GM21423 (cell line): ENCODE measurements around the gene C1orf21.
A peak's percentile ranks its signal among the peaks of the same experiment; 100 is the strongest.

Experiments
- ATAC-seq: cut with Tn5 transposase; IDR thresholded peaks from one replicate; pipeline ENCODE4 v1.9.1; 2021; ENCODE audit warnings: mild to moderate bottlenecking, moderate library complexity; ENCODE audit not compliant: unreplicated experiment

The C1orf21 gene

GRCh38 chr1:184480736-184481135 is 93.9 kb downstream of the C1orf21 start:
- ATAC-seq = no peak

- no peak for ATAC-seq
These were observed 95.3 kb downstream of the C1orf21 start for GRCh38 chr1:184482136-184482535.

- no peak for ATAC-seq
These were observed 96.4 kb downstream of the C1orf21 start for GRCh38 chr1:184483101-184483683.

- no peak for ATAC-seq
These were observed 99.2 kb downstream of the C1orf21 start for GRCh38 chr1:184485751-184486723.

DNA sequence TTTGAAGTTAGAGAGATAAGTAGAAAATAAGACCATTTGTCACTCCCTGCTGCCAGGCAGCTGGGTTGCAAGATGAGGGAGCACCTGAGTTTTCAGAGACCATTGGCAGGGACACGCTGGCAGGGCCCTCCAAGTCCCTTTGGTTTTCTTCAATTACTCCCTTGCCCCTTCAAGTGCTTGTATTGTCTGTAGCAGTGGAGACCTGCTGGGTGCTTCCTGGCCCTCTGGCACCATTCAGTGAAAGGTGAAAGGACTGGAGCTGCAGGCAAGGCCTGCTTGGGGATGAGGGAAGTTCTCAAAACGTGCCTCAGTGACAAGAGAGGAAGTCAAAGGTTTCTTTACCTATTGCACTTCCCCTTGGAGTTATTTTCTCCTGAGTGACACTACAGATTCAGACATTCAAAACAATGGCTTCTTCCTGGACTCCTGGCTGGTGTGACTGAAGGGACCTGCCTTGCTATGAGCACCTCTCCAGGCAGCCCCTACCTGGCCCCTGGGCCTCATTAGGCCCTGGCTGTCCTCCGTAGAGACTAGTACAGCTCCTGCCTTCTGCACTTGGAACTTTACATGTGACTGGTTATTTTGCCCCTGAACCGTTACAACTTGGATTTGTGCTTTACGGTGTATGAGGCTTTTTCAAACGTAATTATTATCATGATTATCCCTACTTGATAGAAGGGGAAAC is 100.1 kb downstream of the C1orf21 start:
- no peak for ATAC-seq

DNA sequence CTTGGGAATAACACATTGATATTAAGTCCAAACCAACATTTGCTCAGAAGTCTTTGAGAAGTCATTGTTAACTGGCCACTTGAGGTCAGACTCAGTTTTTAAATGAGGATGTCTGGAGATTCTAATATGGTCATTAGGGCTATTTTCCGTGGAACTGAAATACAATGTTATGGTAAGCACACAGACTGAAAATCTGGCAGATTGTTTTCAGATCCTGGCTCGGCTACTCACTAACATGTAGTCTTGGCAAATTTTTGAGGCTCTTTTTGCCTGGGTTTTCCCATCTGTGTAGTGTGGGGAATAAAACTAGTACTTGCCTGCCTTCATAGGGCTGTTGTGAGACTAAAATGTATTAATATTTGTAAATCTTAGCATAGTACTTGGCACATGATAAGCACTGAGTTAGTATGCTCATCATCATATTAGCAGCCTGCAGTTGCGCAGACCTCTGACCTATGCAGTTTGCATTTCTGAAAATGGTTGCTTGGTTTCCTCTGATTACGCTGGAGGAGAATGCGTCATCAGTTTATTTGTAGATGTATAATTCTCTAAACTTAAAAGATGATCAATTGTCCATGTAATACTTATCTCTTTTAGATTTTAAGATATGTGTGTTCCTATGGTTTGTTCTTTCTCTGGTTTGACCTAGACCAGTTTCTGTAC is 100.8 kb downstream of the C1orf21 start:
- ATAC-seq = no peak

DNA sequence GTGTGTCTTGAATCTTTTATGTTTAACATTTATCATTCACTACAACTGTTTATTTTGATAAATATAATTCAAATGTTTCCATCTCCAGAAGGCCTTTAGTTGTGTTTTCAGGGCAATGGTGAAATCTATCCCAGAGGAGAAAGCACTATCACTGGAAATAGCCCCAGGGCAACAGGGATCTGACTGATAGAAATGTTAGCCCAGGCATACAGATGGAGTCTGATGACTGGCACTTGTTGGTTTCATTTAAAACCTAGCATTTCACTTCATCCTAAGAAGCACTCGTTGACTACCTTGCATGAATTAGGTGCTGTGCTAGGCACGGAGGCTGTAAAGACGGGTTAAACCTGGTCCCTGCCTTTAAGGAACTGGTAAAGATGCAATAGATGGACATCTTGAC is 103.1 kb downstream of the C1orf21 start:
- no peak for ATAC-seq

DNA sequence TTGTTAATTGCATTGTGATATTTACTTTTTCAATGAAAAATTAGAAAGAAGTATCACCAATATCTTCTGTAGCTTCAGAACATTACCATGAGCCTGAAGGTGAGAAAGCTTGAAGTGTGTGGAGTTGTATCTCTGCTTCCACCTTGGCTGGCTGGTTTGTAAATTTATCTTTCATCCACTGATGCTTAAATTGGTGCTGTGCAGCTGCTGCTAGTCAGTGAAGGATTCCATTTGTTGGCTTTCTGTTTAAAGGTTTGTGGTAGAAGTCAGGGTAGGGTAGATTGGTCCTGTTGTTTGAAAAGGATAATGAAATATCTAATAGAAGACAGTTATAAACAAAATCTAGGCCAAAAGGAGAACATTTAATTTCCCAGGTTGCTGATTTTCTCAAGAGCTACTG is 105.7 kb downstream of the C1orf21 start:
- no peak for ATAC-seq

DNA sequence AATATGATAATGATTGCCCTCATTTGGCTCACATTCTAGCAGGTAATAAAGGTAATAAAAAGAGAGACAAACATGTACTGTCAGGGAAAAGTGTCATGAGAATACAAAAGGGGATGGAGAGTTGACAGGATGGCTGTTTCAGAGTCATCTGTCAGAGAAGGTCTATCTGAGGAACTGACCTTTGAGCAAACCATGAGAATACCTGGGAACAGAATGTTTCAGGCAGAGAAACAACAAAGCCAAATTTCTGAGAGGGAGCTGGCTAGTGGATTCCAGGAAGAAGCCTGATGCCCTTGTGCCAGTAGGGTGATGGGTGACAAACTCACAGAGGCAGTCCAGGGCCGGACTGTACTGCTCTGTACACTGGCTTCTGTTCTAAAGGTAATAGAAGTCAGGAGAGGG is 107.2 kb downstream of the C1orf21 start:
- no peak for ATAC-seq

DNA sequence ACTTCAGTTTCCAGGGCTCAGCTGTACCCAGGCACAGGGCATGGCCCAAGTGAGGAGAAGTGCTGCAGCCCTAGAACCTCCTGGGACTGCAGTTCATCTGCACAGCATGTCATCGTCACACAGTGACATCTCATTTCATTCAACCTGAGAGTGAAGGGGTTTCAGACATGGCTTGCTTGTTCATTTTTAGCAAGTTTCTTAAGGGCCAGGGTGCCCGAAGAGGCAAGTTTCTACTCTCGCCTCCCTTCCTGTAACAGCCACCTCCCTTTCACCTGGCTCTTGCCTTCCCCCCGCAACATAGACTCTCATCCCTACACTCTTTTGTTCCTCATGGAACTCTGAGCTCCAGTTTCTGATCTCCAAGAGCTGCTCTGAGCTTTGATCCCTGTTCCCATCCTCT is 108.1 kb downstream of the C1orf21 start:
- ATAC-seq = peak; percentile 65

GRCh38 chr1:184497959-184498723 is 111.3 kb downstream of the C1orf21 start:
- no peak for ATAC-seq

- ATAC-seq = no peak
These were observed 112.8 kb downstream of the C1orf21 start for GRCh38 chr1:184499616-184500015.

DNA sequence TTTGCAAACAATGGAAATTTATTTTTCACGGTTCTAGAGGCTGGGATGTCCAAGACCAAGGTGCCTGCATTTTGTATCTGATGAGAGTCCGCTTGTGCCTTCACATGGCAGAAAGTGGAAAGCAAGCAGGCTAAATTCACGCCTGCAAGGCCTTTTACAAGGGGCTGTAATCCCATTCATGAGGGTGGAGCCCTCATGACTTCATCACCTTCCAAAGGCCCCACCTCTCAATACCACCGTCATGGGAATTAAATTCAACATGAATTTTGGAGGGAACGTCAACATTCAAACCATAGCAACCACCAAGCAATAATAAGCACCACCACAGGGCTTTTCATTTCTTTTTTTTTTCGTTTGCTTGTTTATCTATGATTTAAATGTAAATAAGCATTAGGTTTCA is 115.3 kb downstream of the C1orf21 start:
- ATAC-seq = no peak

GRCh38 chr1:184503221-184503749 is 116.5 kb downstream of the C1orf21 start:
- ATAC-seq = no peak

DNA sequence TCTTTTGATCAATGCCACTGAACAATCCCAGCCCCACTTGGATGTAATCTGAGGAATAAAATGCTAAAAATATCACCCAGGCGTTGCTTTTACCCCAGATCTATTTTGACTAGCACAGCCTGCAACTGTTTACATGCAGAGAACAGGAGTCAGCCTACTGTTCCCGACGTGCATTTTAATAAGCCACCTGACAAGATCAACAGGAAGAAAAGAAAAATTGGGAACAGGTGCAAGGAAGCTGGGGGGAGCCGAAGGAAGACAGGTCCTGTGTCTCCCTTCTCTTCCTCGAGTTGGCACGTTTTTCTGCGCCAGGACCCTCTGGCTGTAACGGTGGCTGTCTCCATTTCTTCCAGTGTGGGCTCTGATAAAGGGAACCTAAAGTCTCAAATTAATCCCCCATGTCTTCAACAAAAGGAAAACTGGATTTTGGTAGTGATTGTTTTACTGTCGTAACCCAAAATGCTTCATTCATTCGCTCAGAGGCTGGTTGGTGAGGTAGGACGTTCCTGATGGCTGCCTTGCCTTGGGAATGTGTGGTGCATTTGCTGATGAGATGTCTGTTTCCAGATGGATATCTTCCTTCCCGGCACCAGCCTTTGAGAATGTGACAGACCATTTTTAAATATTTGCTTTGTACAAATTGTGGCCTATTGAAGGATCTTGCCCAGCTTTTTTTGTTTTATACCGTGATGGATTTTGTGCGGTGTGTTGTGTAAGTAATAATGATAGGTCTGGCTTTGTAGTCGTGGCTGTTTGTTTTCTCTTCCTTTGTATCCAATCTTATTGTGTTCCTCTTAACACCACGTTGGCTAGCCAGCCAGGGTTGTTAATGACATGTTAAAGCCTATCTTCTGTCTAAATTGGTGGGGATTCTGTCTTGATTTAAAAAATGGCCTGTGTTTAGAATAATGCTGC is 117.5 kb downstream of the C1orf21 start:
- ATAC-seq = no peak

DNA sequence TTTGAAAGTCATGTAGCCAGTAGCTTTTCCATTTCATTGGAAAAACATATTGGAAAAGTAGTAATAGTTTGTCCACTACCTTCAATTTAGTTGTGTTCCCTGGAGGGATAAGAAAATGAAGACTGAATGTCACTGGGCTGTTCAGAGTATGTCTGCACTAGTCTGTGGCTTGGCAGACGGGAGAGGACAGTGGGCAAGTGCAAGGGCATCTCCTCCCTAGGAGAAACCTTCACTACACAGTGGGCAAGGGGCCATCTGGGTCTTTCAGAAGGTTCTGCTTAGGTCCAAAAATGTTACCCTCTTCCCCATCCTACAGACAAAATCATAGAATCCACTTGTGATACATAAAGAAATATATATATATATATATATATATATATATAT is 118.1 kb downstream of the C1orf21 start:
- ATAC-seq = no peak

- ATAC-seq = no peak
These were observed 119.7 kb downstream of the C1orf21 start for GRCh38 chr1:184506481-184506880.

- no peak for ATAC-seq
These were observed 120.3 kb downstream of the C1orf21 start for GRCh38 chr1:184507165-184507564.

- ATAC-seq = no peak
These were observed 120.9 kb downstream of the C1orf21 start for GRCh38 chr1:184507604-184508280.
